GM20431 (cell line): ENCODE results near the gene NDUFS1.
"Not testable (repeated sequence)": the region's sequence is repeated elsewhere in the genome, so short reads cannot be mapped to it uniquely, and the experiment has no call there.

ENCODE experiments used
- in situ Hi-C: fragments of 300-500 bp; cut with MseI, MboI; formaldehyde crosslinking; loops from one replicate; pipeline ENCODE4 v1.15.0; 2020; ENCODE audit warnings: low sequenced_read_pairs; ENCODE audit not compliant: unreplicated experiment

The NDUFS1 gene

GRCh38 chr2:206163251-206163880 lies 4.1 kb upstream of the NDUFS1 start:
- in situ Hi-C loops, result no loop called here

- in situ Hi-C loops, result not testable (repeated sequence)
These were observed 3.2 kb upstream of the NDUFS1 start for GRCh38 chr2:206162401-206162800.

- in situ Hi-C loops, result no loop called here
These were observed 1.5 kb upstream of the NDUFS1 start for GRCh38 chr2:206160807-206161179.

GRCh38 chr2:206160125-206160806 lies 1.0 kb upstream of the NDUFS1 start:
- in situ Hi-C loops, result no loop called here

- in situ Hi-C loops, result no loop called here
These were observed 490 bp downstream of the NDUFS1 start for GRCh38 chr2:206158563-206159345.

- in situ Hi-C loops, result not testable (repeated sequence)
These were observed 2.2 kb downstream of the NDUFS1 start for GRCh38 chr2:206157014-206157413.

- in situ Hi-C loops, result no loop called here
These were observed 5.0 kb downstream of the NDUFS1 start for GRCh38 chr2:206154197-206154596.

GRCh38 chr2:206150631-206151030 lies 8.6 kb downstream of the NDUFS1 start:
- in situ Hi-C loops, result no loop called here

GRCh38 chr2:206150168-206150567 lies 9.1 kb downstream of the NDUFS1 start:
- in situ Hi-C loops, result no loop called here

- in situ Hi-C loops, result no loop called here
These were observed 9.9 kb downstream of the NDUFS1 start for GRCh38 chr2:206149330-206149729.

GRCh38 chr2:206145665-206146064 lies 13.6 kb downstream of the NDUFS1 start:
- in situ Hi-C loops, result no loop called here

GRCh38 chr2:206144383-206144782 lies 14.9 kb downstream of the NDUFS1 start:
- in situ Hi-C loops, result no loop called here

- in situ Hi-C loops, result no loop called here
These were observed 15.8 kb downstream of the NDUFS1 start for GRCh38 chr2:206143451-206143850.

GRCh38 chr2:206127656-206128055 lies 31.6 kb downstream of the NDUFS1 start:
- in situ Hi-C loops, result no loop called here

GRCh38 chr2:206125901-206126300 lies 33.3 kb downstream of the NDUFS1 start:
- in situ Hi-C loops, result no loop called here

- in situ Hi-C loops, result not testable (repeated sequence)
These were observed 36.7 kb downstream of the NDUFS1 start for GRCh38 chr2:206122569-206122968.

GRCh38 chr2:206116278-206116677 lies 43.0 kb downstream of the NDUFS1 start:
- in situ Hi-C loops, result no loop called here

GRCh38 chr2:206115026-206115578 lies 44.1 kb downstream of the NDUFS1 start:
- in situ Hi-C loops, result no loop called here

GRCh38 chr2:206112846-206113547 lies 46.2 kb downstream of the NDUFS1 start:
- in situ Hi-C loops, result no loop called here

GRCh38 chr2:206112108-206112507 lies 47.1 kb downstream of the NDUFS1 start:
- in situ Hi-C loops, result no loop called here
